ENCODE measurements around the gene OASL. TPM values are rescaled to one million over a fixed set of nuclear protein-coding genes. Genes with fewer than 3 reads are reported as not detected.

The OASL gene, protein sequence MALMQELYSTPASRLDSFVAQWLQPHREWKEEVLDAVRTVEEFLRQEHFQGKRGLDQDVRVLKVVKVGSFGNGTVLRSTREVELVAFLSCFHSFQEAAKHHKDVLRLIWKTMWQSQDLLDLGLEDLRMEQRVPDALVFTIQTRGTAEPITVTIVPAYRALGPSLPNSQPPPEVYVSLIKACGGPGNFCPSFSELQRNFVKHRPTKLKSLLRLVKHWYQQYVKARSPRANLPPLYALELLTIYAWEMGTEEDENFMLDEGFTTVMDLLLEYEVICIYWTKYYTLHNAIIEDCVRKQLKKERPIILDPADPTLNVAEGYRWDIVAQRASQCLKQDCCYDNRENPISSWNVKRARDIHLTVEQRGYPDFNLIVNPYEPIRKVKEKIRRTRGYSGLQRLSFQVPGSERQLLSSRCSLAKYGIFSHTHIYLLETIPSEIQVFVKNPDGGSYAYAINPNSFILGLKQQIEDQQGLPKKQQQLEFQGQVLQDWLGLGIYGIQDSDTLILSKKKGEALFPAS
- 1 to 10 TPM in 1 of 2 donors, under 1 TPM in 1; 0.78 to 1.3 TPM for total RNA-seq

GRCh38 chr12:121038861-121039668 lies at the start of gene OASL:
OASL (minus strand) TSS chr12:121039246; CDS start chr12:121038971, 275 bp downstream.
- H3K27me3 ChIP-seq = no peaks in the 10 kb centered on the region
- ATAC-seq = peak; percentile 69
- TF ChIP-seq POLR2A (IDR thresholded peaks at IDR 0.05) = peak in 2 of 3 donors; percentile 25 to 46
- TF ChIP-seq, protein P1, sequence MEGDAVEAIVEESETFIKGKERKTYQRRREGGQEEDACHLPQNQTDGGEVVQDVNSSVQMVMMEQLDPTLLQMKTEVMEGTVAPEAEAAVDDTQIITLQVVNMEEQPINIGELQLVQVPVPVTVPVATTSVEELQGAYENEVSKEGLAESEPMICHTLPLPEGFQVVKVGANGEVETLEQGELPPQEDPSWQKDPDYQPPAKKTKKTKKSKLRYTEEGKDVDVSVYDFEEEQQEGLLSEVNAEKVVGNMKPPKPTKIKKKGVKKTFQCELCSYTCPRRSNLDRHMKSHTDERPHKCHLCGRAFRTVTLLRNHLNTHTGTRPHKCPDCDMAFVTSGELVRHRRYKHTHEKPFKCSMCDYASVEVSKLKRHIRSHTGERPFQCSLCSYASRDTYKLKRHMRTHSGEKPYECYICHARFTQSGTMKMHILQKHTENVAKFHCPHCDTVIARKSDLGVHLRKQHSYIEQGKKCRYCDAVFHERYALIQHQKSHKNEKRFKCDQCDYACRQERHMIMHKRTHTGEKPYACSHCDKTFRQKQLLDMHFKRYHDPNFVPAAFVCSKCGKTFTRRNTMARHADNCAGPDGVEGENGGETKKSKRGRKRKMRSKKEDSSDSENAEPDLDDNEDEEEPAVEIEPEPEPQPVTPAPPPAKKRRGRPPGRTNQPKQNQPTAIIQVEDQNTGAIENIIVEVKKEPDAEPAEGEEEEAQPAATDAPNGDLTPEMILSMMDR (IDR thresholded peaks at IDR 0.05) = no peak
- peak; percentile 20 to 48 (median 38) for DNase-seq
- H3K4me1 ChIP-seq = peaks cover 8% of the 10 kb centered on the region
- H3K4me3 ChIP-seq = peak within 1 kb of the TSS; percentile 15 to 31
- intact Hi-C loops (cut with DNase I) = no loop called here
- no peaks in the 10 kb centered on the region for H3K36me3 ChIP-seq (replicated peaks in 1 of 2; ENCODE audit: insufficient read depth in 1 of 2, low read depth in 2 of 2)
- H3K9me3 ChIP-seq = no peaks in the 10 kb centered on the region
- H3K27ac ChIP-seq = peak within 1 kb of the TSS in 1 of 4 donors; percentile 47
- WGBS, 2 donors = 19 to 20% methylated on average over 11 to 13 of the region's 13 CpGs

DNA sequence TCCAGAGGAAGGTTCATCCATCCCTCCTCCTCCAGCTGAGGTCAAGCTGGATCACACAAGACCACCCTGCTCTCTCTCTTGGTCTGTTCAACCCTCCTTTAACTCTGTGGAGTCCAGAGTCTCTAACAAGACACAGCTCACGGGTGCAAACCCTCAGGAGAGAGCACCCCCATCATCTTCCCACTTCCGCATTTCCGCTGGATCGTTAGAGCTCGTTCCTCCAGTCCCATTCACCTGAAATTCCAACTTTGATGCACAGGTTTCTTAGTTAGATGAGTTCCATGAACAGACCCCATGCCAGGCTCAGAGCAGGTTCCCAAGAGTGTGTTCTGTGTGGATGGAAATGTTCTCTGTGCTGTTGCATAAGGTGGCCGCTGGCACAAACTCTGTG lies 49.1 kb upstream of the OASL start:
- H3K4me3 ChIP-seq = no peak overlapping the region
- intact Hi-C loops (cut with DNase I) = no loop called here
- no peaks in the 10 kb centered on the region for H3K4me1 ChIP-seq
- no peak overlapping the region for H3K27ac ChIP-seq
- no peaks in the 10 kb centered on the region for H3K36me3 ChIP-seq (replicated peaks in 1 of 2; ENCODE audit: insufficient read depth in 1 of 2, low read depth in 2 of 2)
- TF ChIP-seq POLR2A (IDR thresholded peaks at IDR 0.05) = no peak
- TF ChIP-seq, protein P1 (IDR thresholded peaks at IDR 0.05) = no peak
- DNase-seq (no peak), ATAC-seq (no peak)
- no peaks in the 10 kb centered on the region for H3K27me3 ChIP-seq
- 90 to 93% methylated on average over 6 of the region's 6 CpGs for WGBS, 2 donors
- no peaks in the 10 kb centered on the region for H3K9me3 ChIP-seq

GRCh38 chr12:121087467-121088194 lies 48.6 kb upstream of the OASL start:
- WGBS, 2 donors = 63 to 65% methylated on average over 11 of the region's 11 CpGs

DNA sequence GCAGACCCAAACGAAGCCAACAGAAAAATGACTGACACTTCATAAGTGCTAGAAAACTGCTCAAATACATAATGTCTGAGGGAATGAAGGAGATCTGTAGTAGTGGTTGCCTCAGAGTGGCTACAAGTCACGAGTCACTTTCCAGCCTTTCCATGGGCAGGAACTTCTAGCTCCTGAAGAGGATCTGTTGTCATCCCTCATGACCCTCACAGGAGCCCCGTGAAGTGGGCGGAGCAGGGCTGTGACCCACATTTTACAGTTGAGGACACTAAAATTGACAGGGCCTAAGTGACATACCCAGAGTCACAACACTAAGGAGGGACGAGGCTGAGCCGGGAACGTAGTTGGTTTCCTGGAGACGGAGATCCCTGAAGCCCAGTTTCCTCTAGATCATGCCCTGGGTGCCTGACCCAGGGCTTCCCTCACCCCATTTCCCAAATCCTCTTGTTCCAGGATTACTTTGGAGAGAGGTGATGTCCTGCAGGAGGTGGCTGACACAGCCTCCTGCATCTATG lies 47.8 kb upstream of the OASL start:
- no peaks in the 10 kb centered on the region for H3K27me3 ChIP-seq
- ATAC-seq (no peak), DNase-seq (no peak)
- 58 to 89% methylated on average over 3 to 8 of the region's 8 CpGs for WGBS, 2 donors
- no peak overlapping the region for H3K27ac ChIP-seq
- H3K4me1 ChIP-seq = no peaks in the 10 kb centered on the region
- intact Hi-C loops (cut with DNase I) = no loop called here
- no peak overlapping the region for H3K4me3 ChIP-seq
- TF ChIP-seq, protein P1 (IDR thresholded peaks at IDR 0.05) = no peak
- TF ChIP-seq POLR2A (IDR thresholded peaks at IDR 0.05) = no peak
- H3K36me3 ChIP-seq (replicated peaks in 1 of 2; ENCODE audit: insufficient read depth in 1 of 2, low read depth in 2 of 2) = no peaks in the 10 kb centered on the region
- no peaks in the 10 kb centered on the region for H3K9me3 ChIP-seq

More at GRCh38 chr12:121087467-121088194, 48.6 kb upstream of the OASL start:
- no peaks in the 10 kb centered on the region for H3K9me3 ChIP-seq
- no peaks in the 10 kb centered on the region for H3K36me3 ChIP-seq (replicated peaks in 1 of 2; ENCODE audit: insufficient read depth in 1 of 2, low read depth in 2 of 2)
- no peak overlapping the region for H3K27ac ChIP-seq
- no peak for DNase-seq
- H3K27me3 ChIP-seq = no peaks in the 10 kb centered on the region
- H3K4me1 ChIP-seq = no peaks in the 10 kb centered on the region
- ATAC-seq = no peak
- intact Hi-C loops (cut with DNase I) = no loop called here
- no peak overlapping the region for H3K4me3 ChIP-seq
- TF ChIP-seq, protein P1 (IDR thresholded peaks at IDR 0.05) = no peak
- TF ChIP-seq POLR2A (IDR thresholded peaks at IDR 0.05) = no peak

All from body of pancreas (tissue), 4 donors.